ENCODE measurements around the gene OR4K5. TPM values are rescaled to one million over a fixed set of nuclear protein-coding genes. Genes with fewer than 3 reads are reported as not detected.

OR4K5 gene
- total RNA-seq, 1 donor from 2014 or later = not detected

Other genes starting within 250 kb of the OR4K5 start
- not detected in 2 replicates for gene OR11H2, start 206.7 kb upstream of the OR4K5 start, total RNA-seq
- gene OR4Q3, start 177.0 kb upstream of the OR4K5 start, total RNA-seq = not detected in 2 replicates
- gene OR4M1, start 147.1 kb upstream of the OR4K5 start, total RNA-seq = not detected in 2 replicates
- gene OR4N2, start 116.8 kb upstream of the OR4K5 start, total RNA-seq = not detected in 2 replicates
- gene OR4K2, start 45.5 kb upstream of the OR4K5 start, total RNA-seq = not detected in 2 replicates
- gene OR4K1, start 10.3 kb downstream of the OR4K5 start, total RNA-seq = not detected in 2 replicates
- not detected in 2 replicates for gene OR4K15, start 55.0 kb downstream of the OR4K5 start, total RNA-seq
- not detected in 2 replicates for gene OR4Q2, start 81.6 kb downstream of the OR4K5 start, total RNA-seq
- gene OR4K14, start 98.7 kb downstream of the OR4K5 start, total RNA-seq = not detected in 2 replicates
- not detected in 2 replicates for gene OR4K13, start 115.4 kb downstream of the OR4K5 start, total RNA-seq
- gene OR4L1, start 139.4 kb downstream of the OR4K5 start, total RNA-seq = not detected in 2 replicates
- gene OR4K17, start 190.1 kb downstream of the OR4K5 start, total RNA-seq = not detected in 2 replicates
- gene OR4N5, start 218.2 kb downstream of the OR4K5 start, total RNA-seq = not detected in 2 replicates